GM12865 (cell line): Measurements from ENCODE around the gene GLP1R.

Source experiments
- DNase-seq: peaks from one replicate; pipeline ENCODE4 v3.0.0; 2010; ENCODE audit warnings: low read depth
- H3K4me3 ChIP-seq: 2 replicates; pipeline ENCODE4 v1.5.1; 2011; ENCODE audit warnings: mild to moderate bottlenecking, low read depth, low read length, control low read depth
- TF ChIP-seq, protein P1 (sequence below): IDR thresholded peaks from 2 replicates; pipeline ENCODE4 v1.5.1; 2011; ENCODE audit warnings: low read length, control low read depth, low read depth, inconsistent platforms; ENCODE audit not compliant: insufficient read depth; ENCODE audit errors: missing control alignments

The GLP1R gene

DNA sequence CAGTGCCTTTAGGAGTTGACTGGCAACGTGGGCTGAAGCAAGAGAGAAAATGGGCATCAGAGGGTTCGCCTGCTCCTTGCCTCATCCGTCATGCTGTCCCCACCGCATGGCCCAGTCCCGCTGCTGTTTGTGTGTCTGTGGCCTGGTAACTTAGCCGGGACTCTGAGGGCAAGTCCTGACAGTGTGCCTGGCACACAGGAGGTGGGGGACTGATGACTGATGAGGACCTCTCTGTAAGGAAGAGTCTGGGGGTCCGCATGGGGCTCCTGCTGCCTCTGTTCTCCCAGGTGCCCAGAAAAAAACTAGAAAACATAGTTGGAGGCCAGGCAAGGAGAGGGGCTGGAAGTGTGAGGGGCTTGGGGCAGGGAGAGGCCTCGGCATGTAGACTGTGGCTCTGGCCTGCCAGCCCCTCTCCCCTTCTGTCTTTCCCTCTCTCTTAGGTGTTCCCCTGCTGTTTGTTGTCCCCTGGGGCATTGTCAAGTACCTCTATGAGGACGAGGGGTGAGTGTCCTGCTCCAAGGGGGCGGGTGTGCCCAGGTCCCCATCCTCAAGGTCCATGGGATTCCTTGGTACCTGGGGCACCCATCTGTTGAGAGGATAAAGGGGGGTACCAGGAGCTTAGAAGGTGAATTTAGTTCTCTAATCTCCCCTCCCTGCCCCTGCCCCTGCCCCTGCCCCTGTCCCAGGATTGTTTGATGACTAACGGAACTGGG lies 29.5 kb downstream of the GLP1R start:
- TF ChIP-seq, protein P1, sequence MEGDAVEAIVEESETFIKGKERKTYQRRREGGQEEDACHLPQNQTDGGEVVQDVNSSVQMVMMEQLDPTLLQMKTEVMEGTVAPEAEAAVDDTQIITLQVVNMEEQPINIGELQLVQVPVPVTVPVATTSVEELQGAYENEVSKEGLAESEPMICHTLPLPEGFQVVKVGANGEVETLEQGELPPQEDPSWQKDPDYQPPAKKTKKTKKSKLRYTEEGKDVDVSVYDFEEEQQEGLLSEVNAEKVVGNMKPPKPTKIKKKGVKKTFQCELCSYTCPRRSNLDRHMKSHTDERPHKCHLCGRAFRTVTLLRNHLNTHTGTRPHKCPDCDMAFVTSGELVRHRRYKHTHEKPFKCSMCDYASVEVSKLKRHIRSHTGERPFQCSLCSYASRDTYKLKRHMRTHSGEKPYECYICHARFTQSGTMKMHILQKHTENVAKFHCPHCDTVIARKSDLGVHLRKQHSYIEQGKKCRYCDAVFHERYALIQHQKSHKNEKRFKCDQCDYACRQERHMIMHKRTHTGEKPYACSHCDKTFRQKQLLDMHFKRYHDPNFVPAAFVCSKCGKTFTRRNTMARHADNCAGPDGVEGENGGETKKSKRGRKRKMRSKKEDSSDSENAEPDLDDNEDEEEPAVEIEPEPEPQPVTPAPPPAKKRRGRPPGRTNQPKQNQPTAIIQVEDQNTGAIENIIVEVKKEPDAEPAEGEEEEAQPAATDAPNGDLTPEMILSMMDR, result no peak
- no peak for DNase-seq
- H3K4me3 ChIP-seq, result no peak overlapping the region

GRCh38 chr6:39078695-39079094 lies 30.1 kb downstream of the GLP1R start:
- TF ChIP-seq, protein P1, result no peak
- H3K4me3 ChIP-seq, result no peak overlapping the region
- no peak for DNase-seq

GRCh38 chr6:39079197-39080125 lies 30.9 kb downstream of the GLP1R start:
- no peak overlapping the region for H3K4me3 ChIP-seq
- TF ChIP-seq, protein P1, result no peak
- DNase-seq, result no peak

DNA sequence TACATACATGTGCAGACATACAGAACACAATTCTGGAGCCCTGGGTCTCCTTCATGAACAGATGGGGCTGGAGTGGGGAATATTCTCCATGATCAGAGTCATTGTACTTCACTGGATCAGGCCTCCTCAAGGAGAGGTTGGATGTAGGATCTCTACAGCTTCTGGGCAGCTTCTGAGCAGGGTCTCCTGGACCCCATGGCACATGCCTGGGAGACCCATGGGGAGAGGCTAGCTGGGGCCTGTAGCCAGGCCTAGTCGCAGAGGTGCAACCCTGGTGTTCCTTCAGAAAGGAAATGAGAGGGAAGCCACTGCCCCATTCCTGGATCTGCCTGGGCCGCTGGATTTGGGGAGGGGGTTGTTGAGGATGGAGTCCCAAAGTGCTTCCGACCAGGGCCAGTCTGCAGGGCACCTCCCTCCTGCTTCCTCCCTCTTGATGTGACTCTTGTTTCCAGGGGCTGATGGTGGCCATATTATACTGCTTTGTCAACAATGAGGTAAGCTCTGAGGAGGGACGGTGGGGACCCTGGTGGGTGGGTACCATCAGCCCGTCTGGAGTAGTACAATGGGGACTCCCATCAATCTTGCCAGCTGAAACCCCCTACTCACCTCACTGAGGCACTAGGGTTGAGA lies 31.8 kb downstream of the GLP1R start:
- no peak for DNase-seq
- TF ChIP-seq, protein P1, result no peak
- no peak overlapping the region for H3K4me3 ChIP-seq

DNA sequence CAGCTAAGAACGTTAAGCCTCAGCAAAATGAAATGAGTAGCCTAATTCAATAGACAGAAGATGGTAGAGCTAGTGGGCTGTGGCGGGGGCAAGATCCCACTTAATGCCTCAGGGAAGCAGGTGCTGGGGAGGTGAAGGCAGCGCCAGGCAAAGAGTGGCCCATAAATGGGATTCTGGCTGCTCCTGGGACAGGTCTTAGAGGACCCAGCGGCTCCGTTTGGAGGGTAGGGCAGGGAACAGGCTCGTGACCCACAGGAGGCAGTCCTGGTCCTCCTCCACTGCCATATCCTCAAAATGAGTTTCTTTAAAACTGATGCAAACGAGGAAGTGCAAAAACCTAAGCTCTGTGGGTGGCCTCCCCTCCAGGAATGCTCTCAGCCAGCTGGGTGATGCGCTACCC lies 33.7 kb downstream of the GLP1R start:
- DNase-seq, result no peak
- H3K4me3 ChIP-seq, result no peak overlapping the region
- TF ChIP-seq, protein P1, result no peak

DNA sequence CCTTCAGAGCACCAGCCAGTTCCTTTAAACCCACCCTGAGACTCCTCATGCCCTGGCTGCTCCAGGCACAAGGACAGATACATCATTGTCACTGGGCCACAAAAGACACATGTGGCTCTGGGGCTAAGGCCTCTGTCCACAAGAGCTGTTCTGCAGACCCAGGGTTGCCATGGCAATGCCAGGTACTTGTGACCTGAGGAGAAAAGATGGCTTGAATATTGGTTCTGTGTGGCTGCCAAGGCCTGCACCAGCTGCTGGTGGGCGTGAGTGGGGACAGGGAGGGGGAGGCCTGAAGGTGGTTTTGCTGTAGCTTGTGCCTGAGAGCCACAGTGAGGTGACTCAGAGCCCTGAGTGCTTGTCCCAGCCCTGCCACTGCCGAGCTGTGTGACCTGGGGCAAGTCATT lies 34.7 kb downstream of the GLP1R start:
- no peak overlapping the region for H3K4me3 ChIP-seq
- TF ChIP-seq, protein P1, result no peak
- no peak for DNase-seq
